Stomach (tissue), 4 donors: ENCODE results near the gene AMPD2.

ENCODE experiments used
- EP300 ChIP-seq: sonication (generic); formaldehyde crosslinking; IDR thresholded peaks from one replicate; pipeline ENCODE4 v1.6.1; 2017; ENCODE audit warnings: antibody characterized with exemption
- POLR2A ChIP-seq, 4 donors: fragments of 450-650 bp; IDR thresholded peaks; one replicate each; pipeline ENCODE4 v1.6.1; 2016; ENCODE audit warnings: antibody characterized with exemption in 4 of 4, control low read depth in 2 of 4, mild to moderate bottlenecking in 1 of 4, moderate library complexity in 1 of 4
- POLR2AphosphoS5 ChIP-seq, 3 donors: sonication (generic); formaldehyde crosslinking; IDR thresholded peaks; one replicate each; pipeline ENCODE4 v1.6.1; 2016; ENCODE audit warnings: antibody characterized with exemption in 3 of 3

GRCh38 chr1:109615879-109616278 lies 3.8 kb upstream of the AMPD2 start:
- peak in 1 of 3 donors; percentile 18 for TF ChIP-seq POLR2AphosphoS5 (IDR thresholded peaks at IDR 0.05)
- no peak for TF ChIP-seq EP300
- TF ChIP-seq POLR2A (IDR thresholded peaks at IDR 0.05), result no peak
